NCI-H1105 treated with DMSO at 0.1 percent for 48 hours (cell line): ENCODE results near the gene COPS7A.

Experiments
- DNase-seq: peaks from one replicate; lab custom pipeline; 2025; lab: John Stamatoyannopoulos, UW

Gene COPS7A, protein sequence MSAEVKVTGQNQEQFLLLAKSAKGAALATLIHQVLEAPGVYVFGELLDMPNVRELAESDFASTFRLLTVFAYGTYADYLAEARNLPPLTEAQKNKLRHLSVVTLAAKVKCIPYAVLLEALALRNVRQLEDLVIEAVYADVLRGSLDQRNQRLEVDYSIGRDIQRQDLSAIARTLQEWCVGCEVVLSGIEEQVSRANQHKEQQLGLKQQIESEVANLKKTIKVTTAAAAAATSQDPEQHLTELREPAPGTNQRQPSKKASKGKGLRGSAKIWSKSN

DNA sequence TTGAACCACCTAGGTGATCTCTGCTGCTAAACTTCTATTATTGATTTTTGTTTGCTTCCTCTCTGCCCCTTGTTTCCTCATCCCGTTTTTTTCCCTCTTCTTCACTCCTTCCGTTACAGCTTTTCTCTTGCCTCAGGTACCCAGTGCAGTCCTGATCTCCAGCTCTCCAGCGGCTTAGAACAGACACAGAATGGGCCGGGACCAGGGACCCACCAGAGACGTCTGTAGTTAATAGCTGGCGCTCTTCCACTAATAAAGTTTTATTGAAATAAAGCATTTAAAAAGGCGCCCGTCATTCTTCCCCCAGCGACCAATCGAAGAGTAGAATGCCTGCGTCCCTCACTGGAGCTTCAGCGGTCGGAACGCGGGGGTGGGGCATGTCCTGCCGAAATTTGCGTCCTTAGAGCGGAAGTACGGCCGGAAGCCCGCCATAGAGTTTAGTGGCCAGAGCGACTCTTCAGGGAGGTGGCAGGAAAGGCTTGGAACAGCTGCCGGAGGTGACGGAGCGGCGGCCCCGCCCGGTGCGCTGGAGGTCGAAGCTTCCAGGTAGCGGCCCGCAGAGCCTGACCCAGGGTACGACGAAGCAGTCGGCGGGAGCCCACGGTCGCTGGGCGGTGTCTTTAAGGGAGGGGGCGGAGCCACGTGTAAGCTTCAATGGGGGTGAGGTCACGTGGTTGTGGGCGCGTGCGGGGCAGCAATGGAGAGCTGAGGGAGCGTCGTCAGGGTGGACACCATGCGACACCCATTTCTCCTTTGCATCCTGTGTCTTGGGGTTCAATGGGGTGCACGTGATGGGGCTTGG lies at the start of gene COPS7A:
TSS of gene COPS7A (plus strand) at position 440 of the 802 bp plus-strand sequence. CDS start 611 bp downstream, outside the sequence.
- peak; percentile 99 for DNase-seq

DNA sequence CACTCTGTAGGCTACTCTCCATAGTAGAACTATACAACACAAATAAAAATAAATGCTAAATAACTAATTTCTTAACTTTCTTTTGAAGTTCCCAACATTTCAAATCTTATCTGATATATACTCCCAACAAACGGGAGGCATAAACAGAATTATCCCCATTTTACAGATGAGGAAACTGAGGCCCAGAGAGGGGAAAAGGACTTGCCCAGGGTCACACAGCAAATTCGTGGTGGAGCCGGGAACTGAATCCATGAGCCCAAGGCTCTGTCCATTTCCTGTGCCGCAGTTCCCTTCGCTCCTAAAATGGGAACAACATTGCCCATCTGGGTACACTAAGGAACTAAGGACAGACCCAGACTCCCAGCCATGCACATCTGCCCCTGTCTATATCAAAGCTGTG lies 46.9 kb upstream of the COPS7A start:
- DNase-seq, result no peak

DNA sequence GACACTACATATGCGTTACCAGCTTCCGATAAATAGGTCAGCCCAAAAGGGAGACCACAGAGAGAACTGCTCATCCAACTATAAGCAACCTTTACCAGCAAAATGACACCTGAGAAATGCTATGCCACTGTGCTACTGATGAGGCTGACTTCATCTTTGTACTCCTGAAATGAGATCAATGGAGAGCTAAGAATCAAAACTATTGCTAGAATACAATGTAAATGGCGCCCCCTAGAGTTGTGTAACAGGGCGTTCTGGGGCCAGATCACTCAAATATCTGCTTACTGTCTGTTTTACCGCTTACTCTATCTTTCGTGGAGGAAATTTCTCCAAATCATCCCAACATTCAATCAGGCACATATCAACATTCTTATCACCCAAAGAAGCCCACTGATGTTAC lies 39.2 kb upstream of the COPS7A start:
- DNase-seq, result peak; percentile 34

DNA sequence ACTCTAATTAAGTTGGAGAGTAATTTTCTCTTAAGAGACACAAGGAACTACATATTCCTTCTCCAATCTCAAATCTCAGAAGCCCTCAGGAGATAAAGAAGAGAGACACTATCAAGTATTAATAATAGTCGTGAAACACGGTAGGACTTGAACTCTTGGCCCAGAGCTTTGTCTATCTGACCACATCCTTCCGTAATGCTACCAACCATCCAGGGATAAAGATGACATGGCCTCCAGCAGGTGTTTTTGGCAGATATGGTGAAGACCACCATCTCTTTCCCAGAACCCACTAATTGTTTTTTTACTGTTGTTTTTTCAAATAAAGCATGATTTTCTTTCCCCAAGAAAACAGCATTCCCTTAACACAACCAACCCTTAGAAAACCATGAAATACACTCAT lies 38.0 kb upstream of the COPS7A start:
- no peak for DNase-seq

DNA sequence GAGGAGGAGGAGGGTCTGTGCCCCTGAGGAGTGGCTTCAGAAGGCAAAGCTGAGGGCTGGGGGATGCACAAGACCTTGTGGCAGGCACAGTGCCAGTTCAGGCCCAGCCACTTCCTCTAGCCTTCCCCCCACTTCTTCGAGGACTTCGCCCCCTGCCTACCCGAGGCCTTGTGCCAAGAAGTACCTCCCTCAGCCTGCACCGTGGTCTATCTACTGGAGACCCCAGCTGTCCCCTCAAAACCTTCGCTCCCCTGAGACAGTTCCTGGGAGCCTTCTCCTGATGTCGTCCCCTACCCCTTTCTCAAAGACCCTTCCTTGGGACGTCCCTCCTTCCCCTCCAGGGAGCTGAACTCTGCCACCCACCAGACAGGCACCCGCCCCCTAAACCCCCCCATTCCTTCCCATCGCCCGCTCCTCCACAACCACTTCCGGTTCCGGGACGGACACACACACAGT lies 35.3 kb upstream of the COPS7A start:
- no peak for DNase-seq

DNA sequence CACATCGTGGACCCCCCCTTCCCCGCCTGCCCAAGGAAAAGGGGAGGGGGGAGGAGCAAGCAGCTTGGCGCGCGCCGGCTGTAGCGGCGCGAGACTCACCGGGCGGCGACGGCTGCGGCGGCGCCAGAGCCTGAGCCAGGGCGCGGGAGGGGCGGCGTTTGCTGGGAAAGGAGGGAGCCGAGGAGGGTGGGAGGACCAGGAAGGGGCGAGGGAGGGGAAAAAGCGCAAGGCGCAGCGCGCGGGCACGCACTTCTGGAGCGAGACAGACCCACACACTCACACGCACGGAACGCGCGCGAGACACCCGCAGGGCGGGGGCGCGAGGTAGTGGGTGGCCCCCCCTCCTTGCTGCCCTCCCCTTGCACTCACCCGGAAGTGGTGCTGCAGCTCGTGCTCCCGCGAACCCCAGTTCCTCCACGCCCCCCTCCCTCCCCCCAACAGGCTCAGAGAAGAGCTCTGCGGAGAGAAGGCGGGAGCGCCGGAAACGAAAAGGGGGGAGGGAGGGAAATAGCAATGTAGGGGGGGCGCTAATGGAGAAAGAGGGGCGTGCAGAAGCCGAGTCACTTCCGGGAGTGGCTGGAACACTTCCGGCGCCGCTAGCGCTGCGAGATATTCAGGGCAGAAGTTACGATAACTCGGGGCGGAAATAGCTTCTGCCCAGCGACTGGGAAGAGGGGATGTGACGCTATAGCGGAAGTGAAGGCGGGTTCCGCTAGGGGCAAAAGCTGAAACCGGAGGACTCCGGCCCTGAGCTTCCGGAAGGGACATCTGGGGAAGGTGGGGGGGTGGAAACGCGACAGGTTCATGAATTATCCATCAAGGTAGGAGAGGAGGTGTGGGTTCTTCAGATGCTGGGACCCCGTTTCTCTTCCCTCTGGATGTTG lies 34.6 kb upstream of the COPS7A start, which contains the start of gene ZNF384:
TSS of gene ZNF384 (minus strand) at position 377 of the 884 bp plus-strand sequence. CDS start 9,855 bp downstream, outside the sequence.
- peak; percentile 99 for DNase-seq

DNA sequence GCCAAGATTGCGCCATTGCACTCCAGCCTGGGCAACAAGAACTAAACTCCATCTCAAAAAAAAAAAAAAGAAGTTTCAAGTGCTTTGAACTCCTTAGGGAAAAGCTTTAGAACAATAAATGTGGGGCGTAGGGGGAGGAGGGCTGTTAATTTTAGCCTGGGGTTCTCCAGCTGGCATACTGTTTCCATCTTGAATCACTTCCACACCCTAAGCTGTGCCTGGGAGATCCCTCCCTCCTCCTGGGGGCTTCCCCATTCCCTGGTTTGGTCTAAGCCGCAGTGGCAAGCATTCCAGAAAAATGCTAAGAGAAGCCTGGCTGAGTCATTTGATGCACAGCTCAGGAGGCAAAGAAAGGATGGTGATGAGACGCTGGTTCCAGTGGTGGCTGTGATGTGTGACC lies 32.4 kb upstream of the COPS7A start:
- DNase-seq, result no peak

DNA sequence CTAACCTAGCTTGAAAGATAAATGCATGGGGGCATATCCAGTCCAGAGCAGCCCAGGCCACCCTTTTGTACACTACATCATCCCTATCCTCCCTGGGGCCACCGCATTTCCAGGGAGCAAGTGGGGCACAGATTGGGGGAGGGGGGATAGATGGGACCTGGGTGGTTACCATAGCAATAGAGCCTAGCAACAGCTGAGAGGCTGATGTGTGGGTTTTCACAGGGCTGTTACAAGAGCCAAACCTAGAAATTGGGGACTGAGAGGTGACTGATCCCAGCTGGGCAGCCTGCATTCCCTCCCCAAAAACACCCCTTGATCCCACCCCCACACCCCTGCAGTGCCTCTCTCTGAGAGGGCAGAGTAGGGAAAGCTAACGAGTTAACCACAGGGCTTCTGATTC lies 31.0 kb upstream of the COPS7A start:
- DNase-seq, result no peak

DNA sequence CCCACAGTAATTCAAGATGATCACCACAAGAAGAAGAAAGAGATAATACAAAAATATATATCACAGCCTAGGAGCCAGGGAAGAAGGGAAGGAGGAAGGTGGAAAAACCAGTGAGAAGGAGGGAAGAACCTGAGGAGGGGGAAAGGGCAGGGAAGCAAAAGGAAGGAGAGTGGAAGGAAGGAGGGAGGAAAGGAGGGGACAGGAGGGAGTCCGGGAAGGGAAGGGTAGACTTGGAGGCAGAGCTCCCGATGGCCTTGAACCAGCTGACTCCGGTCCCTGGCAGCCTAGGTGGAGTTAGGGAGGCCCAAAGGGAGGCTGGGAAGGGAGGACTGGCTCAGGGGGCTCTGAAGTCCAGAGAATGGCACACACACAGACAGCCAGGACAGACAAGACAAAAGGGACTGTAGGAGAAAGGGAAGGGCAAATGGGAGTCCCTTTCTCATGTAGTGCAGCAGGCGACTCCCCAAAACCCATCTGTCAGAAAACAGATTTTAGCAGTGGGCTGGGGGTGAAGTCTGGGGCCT lies 30.0 kb upstream of the COPS7A start:
- DNase-seq, result no peak

DNA sequence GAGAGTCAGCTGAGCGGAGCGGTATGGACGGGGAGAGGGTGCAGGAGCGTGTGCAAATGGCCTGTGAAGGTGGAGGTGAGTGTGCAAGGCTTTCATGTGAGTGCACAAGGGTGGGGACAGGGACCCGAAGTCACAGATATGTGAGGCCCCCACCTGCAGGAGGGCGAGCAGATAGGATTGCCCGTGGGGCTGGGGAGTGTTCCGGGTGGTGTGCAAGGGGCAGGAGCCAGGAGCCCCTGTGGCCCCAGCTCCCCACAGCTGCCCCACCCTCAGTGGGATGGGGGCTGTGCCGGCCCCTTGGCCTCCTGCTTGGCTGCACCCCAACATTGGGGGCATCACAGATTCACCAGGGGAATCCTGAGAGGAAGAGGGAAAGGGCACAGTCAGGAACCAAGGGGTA lies 29.1 kb upstream of the COPS7A start:
- DNase-seq, result no peak

DNA sequence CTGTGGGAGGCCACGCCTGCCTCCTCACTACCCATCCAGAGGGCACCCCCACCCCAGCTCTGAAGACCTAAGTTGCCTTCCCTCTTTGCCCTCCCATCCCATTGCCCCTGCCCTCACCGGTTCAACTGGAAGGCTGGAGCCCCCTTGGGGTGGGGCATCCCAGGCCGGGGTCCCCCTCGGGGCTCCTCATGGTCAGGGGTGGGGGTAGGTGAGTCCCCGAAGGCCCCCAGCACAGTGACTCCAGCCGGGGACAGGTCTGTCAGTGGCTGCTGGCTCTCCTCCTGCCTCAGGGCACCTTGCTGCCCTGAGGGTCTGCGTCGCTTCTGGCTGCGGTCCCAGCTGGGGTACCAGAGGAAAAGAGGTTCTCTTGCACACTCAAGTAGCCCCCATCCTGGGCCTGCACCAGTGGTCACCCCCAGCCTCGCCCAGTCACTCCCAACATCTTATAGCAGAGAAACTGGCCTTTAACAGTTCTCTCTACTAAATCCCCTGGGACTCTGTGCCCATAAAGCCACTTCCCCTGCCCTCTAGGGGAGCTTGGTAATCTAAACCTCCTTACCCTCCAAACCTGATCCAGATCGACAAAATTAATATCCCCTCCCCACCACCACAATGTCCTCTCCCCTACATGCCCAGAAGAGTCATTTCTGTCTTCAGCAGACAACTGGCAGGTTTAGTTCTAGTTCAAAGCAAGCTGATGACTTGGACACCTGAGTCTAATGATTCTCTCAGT lies 28.4 kb upstream of the COPS7A start:
- no peak for DNase-seq

DNA sequence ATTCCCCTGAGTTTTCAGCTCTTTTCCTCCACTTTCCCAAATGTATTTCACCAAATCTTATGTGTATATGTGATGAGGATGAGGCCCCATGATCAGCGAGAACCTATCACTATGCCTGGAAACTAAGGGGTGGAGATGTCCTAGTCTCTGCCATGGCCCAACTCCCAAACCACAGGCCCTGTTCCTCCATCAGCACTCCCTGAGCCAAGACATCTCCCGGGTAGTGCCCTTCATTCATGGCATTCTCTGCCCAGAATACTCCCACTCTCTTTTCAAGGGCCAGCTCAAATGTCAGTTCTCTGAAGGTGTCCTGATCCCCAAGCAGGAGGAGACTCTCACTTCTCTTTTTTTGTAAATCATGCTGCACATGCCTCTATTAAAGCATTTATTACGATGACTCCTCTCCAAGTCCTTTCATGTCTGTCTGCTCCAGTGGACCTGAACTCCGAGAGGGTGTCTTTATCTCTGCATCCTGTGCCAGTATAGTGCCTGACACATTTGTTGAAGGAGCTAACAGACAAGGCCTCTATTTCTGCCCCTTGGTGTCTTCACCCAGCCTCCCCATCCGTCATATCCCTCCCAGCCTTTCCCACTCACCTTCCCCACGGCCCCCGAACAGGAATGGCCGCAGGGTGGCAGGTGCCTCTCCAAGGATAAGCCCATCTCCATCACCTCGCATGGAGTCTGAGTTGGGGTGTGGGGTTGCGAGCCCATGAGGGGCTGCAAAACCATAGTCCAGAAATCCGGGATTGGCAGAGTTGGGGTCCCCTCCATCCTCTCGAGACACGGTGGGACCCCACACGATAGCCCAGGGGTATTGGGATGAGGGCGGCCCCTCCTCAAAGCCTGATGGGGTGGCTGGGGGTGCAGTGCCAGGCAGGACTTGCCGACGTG lies 26.9 kb upstream of the COPS7A start:
- DNase-seq, result no peak

DNA sequence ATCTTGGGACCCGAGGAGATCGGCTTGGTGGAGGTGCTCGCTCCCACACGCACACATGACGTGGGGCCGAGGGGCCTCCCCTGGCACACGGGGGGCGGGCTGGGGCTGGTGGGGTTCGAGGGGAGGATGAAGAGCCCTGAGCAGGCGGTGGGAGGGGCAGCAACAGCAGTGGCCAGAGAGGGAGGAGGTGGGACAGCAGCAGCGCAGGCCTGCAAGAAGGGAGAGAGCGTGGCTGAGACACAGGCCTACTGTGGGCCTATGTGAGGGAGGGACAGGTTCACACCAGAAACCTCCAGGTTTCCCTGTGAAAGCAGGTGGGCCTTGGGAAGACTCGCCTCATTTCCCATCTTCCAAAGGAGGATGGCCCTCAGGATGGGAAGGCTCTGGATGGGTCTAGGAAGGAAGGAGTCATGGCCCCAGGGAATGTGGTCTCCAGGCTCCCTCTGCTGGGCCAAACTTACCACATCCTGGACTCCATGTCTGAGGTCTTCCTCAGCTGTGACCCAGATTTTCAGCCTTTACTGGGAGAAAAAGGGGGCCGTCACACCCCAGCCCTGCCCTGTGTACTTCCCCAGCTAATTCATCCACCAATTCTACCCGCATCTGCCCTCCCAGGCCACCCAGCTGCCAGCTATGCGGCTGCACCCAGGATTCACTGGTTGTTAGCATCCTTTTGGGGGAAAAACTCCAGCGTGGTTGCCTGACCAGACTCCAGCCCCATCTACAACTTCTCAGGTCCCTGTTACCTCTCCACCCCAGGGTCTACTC lies 26.1 kb upstream of the COPS7A start:
- DNase-seq, result no peak

DNA sequence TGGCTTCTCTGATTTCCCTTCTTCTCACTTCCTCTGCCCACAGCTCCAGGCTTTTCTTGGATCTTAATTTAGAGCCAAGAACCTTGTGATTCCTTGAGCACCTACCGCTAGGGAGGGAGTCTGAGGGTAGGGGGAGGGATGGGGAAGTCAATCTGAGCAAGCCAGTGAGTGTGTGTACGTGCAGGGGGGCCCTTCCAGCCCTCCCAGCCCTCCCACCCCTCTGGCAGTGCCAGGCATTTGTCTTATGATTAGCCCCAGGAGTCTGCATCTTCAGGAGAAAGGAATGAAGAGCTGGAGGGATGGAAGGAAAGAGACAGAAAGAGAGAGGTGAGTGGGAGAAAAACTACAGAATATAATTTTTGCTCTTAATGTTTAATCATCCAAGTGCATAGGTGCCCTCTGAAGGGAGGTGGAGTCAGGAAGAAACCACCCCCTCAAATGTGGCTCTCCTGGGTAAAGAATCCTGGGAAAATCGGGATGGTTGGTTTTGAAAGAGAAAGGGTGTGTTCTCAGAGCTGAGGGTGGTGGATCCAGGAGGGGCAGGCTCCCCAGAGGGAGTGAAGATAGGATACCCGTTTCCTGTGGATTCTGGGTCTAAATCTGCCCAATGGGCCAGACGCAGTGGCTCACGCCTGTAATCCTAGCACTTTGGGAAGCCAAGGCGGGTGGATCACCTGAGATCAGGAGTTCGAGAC lies 25.3 kb upstream of the COPS7A start:
- DNase-seq, result no peak

DNA sequence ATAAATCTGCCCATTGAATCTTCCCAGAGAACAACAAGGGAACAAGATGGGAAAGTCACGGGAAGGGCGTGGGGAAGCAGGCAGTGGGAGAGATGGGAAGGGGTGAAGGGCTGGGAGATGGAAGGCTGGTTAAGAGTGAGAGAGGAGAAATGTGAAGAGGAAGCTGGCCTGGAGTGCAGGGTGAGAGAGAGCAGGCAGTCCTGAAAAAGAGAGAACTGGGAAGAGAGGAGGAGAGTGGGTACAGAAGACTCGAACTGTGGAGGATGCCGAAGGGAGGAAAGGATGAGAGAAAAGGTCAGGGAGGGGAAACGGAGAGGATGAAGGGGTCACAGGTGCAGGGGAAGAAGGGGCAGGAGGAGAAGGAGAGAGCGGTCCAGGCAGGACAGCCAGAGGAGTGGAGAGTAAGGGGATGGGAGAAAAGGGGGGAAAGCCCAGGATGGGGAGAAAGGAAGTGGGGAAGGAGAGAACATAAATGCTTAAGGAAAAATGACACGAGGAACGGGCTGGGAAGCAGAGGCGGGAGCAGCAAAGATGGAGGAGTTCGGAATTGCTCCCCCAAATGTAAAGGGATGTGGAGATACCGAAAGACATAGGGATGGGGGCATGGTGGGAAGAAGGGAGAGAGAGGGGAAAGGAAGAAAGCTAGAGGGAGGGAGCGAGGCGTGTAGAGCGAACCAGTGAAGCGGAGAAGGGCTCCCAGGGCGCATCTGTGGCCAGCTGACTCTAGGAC lies 24.4 kb upstream of the COPS7A start:
- no peak for DNase-seq

DNA sequence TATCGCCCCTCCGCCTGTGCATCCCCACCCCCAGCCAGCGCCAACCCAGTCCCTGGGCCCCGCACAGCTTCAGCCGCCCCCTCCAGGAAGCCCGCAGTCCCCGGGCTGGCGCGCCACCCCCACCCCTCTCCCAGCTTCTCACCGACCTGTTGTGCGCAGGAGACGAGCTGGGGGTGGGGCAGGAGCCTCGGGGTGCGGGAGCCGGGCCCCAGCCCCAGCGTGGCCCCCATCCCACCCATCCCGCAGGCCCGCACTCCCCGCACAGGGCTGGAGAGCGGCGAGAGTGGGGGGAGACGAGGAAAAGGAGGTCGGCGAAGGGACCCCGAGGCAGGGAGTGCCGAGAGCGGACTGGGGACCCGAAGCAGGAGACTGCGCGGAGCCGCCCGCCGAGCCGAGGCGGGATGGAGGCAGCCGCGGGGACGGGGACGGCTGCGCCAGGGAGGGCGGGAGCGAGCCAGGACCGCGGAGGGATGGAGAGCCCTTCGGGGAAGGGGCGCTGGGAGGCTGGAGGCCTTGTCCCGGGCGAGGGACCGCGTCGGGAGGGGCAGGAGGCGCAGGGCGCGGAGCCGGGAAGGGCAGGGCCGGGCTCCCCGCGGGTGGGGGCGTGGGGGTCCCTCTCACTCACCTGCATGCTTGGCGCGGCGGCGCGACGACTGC lies 23.7 kb upstream of the COPS7A start:
- DNase-seq, result peak; percentile 19

DNA sequence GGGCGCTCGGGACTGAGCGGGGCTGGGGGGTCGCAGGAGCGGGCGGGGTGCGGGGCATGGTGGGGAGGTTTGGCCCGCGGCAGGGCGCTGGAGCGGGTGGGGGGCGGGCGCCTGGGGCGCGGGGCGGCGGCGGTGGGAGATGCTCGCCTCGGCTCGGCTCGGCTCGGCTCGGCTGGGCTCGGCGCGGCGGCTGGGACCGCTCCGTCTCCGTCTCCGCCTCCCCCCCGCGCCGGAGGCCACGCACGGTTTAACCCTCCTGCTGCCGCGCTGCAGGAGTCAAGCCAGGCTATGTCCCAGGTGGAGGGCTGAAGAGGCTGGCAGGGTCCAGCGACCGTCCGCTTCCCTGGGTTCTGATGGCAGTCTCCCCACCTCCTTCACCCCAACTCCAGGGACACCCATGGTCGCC lies 23.2 kb upstream of the COPS7A start, which contains the start of gene PIANP:
TSS of gene PIANP (minus strand) at position 170 of the 406 bp plus-strand sequence. CDS start 2,754 bp downstream, outside the sequence.
- peak; percentile 36 for DNase-seq
